ENCODE measurements around the gene IDH1.

The IDH1 gene

DNA sequence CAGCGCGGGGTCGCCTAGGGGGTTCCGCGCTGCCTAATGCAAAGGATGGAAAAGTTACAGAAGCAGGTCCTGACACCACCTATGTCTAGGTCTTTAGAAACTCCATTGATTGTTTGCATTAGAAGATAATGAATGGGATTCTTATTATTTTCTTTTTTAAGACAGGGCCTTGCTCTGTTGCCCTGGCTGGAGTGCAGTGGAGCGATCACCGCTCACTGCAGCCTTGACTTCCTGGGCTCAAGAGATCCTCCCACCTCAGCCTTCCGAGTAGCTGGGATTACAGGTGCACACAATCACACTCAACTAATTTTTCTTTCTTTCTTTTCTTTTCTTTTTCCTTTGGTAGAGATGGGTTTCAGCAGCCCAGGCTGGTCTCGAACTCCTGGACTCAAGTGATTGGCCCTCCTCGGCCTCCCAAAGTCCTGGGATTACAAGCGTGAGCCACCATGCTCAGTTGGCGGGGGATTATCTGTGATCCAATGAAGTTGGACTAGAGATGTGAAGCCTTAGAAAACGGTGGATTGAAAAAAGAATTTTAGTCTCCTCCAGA is 761 bp upstream of the IDH1 start:
- TF ChIP-seq, protein P1, sequence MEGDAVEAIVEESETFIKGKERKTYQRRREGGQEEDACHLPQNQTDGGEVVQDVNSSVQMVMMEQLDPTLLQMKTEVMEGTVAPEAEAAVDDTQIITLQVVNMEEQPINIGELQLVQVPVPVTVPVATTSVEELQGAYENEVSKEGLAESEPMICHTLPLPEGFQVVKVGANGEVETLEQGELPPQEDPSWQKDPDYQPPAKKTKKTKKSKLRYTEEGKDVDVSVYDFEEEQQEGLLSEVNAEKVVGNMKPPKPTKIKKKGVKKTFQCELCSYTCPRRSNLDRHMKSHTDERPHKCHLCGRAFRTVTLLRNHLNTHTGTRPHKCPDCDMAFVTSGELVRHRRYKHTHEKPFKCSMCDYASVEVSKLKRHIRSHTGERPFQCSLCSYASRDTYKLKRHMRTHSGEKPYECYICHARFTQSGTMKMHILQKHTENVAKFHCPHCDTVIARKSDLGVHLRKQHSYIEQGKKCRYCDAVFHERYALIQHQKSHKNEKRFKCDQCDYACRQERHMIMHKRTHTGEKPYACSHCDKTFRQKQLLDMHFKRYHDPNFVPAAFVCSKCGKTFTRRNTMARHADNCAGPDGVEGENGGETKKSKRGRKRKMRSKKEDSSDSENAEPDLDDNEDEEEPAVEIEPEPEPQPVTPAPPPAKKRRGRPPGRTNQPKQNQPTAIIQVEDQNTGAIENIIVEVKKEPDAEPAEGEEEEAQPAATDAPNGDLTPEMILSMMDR (IDR thresholded peaks at IDR 0.05; ENCODE audit: insufficient read depth, low read length, poor library complexity, severe bottlenecking), result no peak
- no peaks in the 10 kb centered on the region for H3K27me3 ChIP-seq (replicated peaks; ENCODE audit: control insufficient read depth, insufficient read depth, low read length)
- H3K36me3 ChIP-seq (ENCODE audit: control insufficient read depth, insufficient read depth, low read length), result no peaks in the 10 kb centered on the region; the same call in 1 of the 2 replicates
- no peak for DNase-seq (ENCODE audit: extremely low read depth, insufficient read length)
- H3K4me3 ChIP-seq (replicated peaks; ENCODE audit: low read depth, low read length), result peak overlapping the region; percentile 93

DNA sequence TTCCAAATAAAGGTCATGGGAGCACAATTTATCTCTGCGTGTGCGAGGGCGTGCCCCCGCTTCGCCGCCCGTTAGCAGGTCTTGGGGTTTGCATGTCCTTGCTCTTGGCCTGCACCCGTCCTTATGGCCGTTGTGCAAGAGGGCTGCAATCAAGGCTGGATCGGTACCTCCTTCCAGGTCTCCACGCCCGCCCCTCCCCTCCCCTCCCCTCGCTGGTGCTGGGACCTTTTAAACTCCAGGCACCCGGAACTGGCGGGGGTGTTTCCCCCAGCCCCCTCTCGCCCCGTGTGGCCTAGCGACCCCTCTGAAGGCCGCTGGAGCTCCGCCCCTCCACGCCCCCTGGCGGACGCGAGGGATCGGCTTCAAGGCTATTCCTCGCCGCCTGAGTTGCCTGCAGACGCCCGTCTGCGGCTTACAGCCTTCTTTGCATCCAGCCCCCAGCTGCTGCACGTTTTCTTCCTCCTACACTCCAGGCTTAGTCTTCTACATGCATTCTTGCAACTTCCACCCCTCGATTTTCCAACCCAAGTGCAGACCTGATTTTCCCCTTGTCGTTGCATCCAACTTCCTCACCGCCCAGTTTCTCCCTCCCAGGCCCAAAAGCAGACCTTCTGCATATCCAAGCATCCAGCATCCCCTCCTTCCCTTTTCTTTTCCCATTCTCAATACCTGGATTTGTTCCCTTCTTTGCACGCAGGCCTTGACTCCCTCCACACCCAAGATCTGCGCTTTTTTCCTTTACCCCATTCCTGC is 577 bp downstream of the IDH1 start:
- TF ChIP-seq, protein P1 (IDR thresholded peaks at IDR 0.05; ENCODE audit: insufficient read depth, low read length, poor library complexity, severe bottlenecking), result peak; percentile 95
- no peaks in the 10 kb centered on the region for H3K27me3 ChIP-seq (replicated peaks; ENCODE audit: control insufficient read depth, insufficient read depth, low read length)
- H3K4me3 ChIP-seq (replicated peaks; ENCODE audit: low read depth, low read length), result peak overlapping the region; percentile 93
- H3K36me3 ChIP-seq (ENCODE audit: control insufficient read depth, insufficient read depth, low read length), result no peaks in the 10 kb centered on the region; the same call in 1 of the 2 replicates
- DNase-seq (ENCODE audit: extremely low read depth, insufficient read length), result peak; percentile 88

DNA sequence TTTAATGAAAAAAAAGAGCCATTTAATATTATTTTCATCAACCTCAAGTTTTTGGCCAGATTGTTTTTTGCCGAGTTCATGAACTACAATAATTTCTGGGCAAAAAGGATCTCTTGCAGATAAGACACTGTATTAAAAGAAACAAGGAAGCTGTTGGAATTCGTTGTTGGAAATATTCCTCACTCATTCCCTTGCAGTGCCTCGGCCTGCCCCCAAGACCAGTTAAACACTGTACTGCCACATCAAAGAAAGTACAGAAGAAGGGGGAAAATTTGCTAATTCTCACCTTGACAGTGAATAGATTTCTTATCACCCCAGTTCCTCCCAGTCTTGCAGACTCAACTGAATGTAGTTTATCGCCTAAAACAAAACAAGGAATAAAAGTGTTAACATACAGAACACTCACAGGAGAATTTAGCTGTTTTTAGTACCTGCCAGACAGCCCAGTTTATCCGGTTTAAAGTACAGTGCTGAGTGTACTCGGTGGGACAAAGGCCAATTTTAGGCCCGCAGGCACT is 1.2 kb downstream of the IDH1 start:
- Histone ChIP-seq H3K4me3 (replicated peaks; ENCODE audit: low read depth, low read length) (peak overlapping the region; percentile 93), H3K36me3 (ENCODE audit: control insufficient read depth, insufficient read depth, low read length) (no peaks in the 10 kb centered on the region; the same call in 1 of the 2 replicates), H3K27me3 (replicated peaks; ENCODE audit: control insufficient read depth, insufficient read depth, low read length) (no peaks in the 10 kb centered on the region)
- TF ChIP-seq, protein P1 (IDR thresholded peaks at IDR 0.05; ENCODE audit: insufficient read depth, low read length, poor library complexity, severe bottlenecking), result no peak
- DNase-seq (ENCODE audit: extremely low read depth, insufficient read length), result no peak

DNA sequence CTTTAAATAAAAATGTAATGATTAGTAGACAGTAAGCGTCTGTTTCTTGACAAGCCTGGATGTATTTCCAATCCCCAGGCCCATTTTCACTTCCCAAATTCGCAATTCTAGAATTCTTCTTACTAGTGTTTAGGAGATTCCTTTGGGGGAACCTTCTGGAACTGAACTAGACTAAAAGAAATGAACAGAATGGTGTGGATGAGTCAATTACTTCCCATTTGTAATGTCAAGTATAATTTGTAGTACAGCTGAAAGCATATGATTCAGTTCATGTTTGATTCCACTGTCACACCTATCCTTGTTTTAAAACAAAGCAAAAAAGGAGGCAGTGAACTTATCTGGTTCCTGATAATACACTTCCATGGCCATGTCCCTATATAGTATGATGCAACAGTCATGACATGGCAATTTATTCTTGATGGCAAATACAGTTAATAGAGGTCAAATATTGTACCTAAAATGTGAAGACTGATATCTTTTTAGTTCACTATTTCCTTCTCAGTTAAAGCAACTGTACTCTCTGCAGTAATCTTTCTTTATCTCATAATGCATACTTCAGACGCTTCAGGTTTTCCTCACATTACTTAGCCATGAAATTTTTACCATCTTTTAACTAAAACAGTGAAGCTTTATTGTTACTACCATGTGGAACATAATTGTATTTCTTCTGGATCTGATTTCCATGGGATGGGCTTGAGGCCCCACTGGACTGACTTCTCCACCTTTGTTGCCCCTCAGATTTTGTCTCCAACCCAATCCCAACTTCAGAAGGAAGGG is 2.0 kb downstream of the IDH1 start:
- Histone ChIP-seq H3K4me3 (replicated peaks; ENCODE audit: low read depth, low read length) (no peak overlapping the region), H3K27me3 (replicated peaks; ENCODE audit: control insufficient read depth, insufficient read depth, low read length) (no peaks in the 10 kb centered on the region), H3K36me3 (ENCODE audit: control insufficient read depth, insufficient read depth, low read length) (peaks cover 3% of the 10 kb centered on the region; the same call in 1 of the 2 replicates)
- no peak for DNase-seq (ENCODE audit: extremely low read depth, insufficient read length)
- TF ChIP-seq, protein P1 (IDR thresholded peaks at IDR 0.05; ENCODE audit: insufficient read depth, low read length, poor library complexity, severe bottlenecking), result no peak

DNA sequence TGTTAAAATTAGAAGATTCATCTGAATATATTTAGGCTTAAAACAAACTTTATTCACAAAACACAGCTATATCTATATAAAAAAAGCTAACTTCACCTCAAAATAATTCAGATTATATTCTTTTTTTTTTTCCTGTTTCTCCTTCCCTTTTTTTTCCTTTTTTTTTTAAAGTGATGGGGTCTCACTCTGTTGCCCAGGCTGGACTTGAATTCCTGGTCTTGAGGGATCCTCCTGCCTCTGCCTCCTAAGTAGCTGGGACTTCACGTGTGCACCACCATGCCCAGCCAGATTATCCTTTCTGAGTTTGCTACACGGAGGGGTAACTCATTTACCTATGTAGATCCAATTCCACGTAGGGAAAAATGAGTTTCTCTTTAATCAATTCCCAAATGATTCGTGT is 3.8 kb downstream of the IDH1 start:
- Histone ChIP-seq H3K27me3 (replicated peaks; ENCODE audit: control insufficient read depth, insufficient read depth, low read length) (no peaks in the 10 kb centered on the region), H3K4me3 (replicated peaks; ENCODE audit: low read depth, low read length) (no peak overlapping the region), H3K36me3 (ENCODE audit: control insufficient read depth, insufficient read depth, low read length) (peaks cover 6% of the 10 kb centered on the region; the same call in 1 of the 2 replicates)
- TF ChIP-seq, protein P1 (IDR thresholded peaks at IDR 0.05; ENCODE audit: insufficient read depth, low read length, poor library complexity, severe bottlenecking), result no peak
- no peak for DNase-seq (ENCODE audit: extremely low read depth, insufficient read length)
